HG03432 (cell line): Measurements from ENCODE around the gene RPL18.
"Not testable (repeated sequence)": the region's sequence is repeated elsewhere in the genome, so short reads cannot be mapped to it uniquely, and the experiment has no call there.

Experiments used
- ATAC-seq: cut with Tn5 transposase; IDR thresholded peaks from one replicate; pipeline ENCODE4 v1.9.1; 2021; ENCODE audit warnings: mild to moderate bottlenecking, moderate library complexity; ENCODE audit not compliant: unreplicated experiment

The RPL18 gene

DNA sequence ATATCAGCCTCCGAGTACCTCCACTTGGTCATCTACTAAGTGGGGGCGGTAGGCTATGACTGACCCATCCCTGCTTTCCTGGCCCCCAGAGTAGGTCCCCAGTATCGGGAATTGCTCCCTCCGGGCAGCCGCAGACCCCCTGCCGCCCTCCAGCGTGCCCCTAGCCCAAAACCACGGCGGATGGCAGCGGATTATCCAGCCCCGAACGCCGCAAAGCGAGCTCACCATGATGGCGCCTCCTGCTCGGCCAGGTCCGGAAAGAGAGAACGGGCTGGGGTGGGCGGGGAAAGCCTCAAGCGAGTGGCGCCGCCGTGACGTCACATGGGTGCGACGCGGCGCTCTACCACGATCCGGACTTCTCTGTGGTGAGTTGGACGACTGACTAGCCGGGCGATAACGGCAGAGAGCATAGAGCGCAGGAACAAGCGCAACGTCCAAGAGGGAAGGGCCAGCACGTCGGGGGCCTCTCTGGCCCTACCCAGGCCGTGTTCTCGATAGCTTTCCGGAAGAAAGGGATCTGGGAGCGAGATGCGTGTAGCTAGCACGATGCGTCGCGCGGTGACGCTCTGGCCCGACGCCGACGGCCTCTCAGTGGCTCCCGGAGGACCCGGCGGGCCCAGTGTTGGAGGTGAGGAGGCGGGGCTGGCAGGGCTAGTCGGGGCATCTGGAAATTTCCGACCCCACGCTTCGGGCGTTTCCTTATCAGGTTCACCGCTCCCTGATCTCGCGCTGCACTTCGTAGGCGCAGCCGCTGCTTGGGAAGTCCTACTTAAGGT, at the start of gene RPL18, which contains the start of gene SPHK2:
Gene RPL18, minus strand, starts transcription at position 263 of the 776 bp plus-strand sequence. Its CDS starts 35 bp downstream, at position 228.
Gene SPHK2, plus strand, starts transcription at position 591 of the 776 bp plus-strand sequence. CDS start 1,009 bp downstream, outside the sequence.
- peak; percentile 78 for ATAC-seq

DNA sequence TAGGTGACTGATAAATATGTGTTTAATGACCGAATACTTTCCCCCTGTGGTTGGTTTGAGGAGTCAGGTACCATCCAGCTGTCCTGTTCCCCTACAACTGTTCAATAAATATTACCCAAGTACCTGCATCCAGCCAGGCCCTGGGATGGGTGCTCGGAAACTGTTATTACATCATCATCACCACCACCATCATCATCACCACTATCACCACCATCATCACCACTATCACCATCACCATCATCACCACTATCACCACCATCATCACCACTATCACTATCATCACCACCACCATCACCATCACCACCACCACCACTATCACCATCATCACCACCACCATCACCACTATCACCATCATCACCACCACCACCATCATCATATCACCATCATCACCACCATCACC, 49.8 kb upstream of the RPL18 start:
- ATAC-seq: no peak

DNA sequence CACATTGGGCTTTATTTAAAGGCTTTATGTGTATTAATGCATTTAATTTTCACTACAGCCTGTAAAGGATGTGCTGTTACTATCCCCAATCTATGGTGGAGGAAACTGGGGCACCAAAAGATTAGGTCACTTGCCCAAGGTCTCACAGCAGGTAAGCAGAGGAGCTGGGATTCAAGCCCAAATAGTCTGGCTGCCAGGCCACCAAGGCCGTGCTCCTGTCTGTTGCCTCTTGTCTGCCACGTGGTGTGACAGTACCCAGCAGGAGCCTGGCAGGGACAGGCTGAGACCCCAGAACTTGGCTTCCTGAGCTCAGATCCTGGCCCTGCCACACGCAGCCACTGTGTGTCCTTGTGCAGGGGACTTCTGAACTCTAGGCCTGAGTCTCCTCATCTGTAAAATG, 49.4 kb upstream of the RPL18 start:
- no peak for ATAC-seq

DNA sequence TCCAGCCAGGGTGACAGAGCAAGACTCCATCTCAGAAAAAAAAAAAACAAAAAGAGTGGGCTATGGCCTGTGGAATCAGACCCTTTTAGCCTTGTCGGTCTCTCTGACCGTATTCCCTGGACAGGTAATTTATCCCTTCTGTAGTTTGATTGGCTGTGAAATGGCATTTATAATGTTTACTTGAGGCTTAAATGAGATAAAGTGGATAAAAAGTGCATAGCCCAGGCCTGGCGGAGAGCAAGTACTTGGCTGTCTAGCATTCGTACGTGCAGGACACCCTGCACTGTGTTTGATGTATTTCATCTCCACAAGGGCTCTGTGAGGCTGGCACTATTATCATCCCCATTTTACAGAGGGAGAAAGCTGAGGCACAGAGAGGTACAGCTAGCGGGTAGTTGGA, 46.8 kb upstream of the RPL18 start:
- no peak for ATAC-seq

DNA sequence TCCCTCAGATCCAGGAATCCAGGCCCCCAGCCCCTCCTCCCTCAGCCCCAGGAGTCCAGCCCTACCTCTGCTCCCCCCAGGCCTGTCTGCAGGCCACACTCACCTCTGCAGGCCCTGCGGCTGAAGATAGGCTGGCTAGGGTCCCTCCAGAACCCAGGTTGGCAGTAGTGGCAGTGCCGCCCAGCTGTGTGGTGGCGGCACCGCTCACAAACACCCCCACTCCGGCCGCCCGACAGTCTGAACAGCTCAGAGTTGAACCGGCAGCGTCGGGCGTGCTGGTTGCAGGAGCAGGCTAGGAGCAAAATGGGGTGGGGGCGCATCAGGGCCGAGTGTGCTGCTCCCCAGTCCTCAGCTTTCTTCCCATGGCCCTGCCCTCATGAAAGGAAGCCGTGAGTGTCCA, 45.5 kb upstream of the RPL18 start:
- ATAC-seq: no peak

DNA sequence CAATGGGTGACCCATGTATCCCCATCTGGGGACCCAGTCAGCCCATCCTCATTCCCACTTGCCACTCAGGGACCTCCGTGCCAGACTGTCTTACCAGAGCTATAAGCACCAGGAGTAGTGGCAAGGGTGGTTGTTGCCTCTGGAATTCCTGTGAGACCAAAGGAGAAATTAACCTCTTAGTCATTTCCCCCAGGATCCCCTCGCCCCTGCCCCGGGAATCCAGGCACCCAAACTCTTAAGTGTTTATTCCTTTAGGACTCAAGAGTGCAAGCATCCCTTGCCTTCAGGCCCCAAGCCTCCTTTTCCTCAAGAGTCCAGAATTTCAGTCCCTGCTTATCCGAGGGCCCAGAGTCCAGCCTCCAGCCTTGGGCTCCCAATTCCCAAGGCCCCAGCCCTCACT, 44.7 kb upstream of the RPL18 start:
- ATAC-seq: no peak

DNA sequence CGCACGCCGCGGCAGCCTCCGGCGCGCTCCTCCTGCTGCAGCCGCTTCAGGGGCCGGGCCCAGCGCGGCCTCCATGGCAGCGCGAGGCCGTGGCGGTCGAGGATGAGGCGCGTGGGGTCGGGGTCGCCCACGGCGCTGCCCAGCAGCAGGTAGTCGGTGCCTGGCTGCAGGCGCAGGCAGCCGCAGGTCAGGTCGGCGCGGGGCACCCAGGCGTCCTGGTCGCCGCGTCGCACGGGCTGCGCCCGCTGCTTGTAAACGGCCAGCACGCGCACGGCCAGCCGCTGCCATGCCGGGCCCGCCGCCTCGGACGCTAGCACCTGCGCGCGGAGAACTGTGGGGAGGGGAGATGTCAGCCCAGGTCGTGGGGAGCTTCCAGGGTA, 42.7 kb upstream of the RPL18 start:
- ATAC-seq: no peak

DNA sequence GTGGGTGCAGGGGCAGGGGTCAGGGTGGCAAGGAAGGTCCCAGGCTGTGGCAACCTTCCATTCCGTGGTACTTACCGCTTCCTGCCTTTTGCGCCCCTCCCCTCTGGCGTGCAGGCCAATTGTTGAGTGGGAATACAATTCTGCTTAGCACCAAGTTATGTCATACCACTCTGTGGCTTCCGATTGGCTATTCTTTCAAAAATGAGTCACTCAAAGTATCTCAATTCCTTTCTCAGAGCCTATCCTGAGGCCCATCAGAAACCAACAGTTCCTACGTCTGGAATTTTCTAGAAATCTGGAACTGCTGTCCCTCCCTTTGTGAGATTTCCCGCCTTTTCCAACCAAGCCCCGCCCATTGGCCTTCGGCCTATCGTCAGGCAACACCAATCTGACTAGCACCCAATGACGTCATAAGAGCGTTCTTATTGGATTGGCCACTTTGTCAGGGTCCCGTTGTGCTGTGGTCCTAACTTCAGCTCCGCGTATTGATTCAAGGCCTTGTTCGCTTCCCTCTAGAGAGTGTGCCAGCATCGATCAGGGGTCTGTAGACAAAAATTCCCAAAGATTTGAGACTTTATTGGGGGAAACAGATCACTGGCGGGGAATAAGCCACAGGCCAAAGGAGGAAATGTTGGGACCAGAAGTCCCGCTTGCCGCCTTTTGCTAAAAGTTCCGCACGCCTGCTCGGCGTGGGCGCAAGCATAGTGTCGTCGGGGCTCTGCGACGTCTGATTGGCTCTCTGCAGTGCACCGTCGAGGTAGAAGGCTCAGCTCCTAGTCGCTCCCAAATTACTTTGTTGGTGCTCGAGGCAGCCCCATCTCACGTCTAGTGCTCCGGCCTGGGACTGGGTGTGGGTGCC, 42.1 kb upstream of the RPL18 start:
- ATAC-seq: peak; percentile 71

DNA sequence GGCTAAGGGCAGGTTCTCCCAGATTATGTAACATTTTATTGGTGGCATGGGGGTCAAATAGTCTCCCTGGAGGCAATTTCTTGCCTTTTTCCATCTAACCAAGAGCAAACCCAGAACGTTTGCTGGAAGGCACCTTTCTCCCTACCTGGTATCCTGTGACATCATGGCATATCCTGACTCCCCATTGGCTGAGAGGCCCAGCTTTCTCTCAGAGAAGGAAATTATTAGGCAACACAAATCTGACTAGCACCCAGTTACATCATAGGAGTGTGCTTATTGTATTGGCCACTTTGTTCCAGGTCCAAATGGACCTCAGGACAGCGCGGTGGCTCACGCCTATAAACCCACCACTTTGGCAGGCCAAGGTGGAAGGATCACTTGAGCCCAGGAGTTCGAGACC, 40.8 kb upstream of the RPL18 start:
- no peak for ATAC-seq

DNA sequence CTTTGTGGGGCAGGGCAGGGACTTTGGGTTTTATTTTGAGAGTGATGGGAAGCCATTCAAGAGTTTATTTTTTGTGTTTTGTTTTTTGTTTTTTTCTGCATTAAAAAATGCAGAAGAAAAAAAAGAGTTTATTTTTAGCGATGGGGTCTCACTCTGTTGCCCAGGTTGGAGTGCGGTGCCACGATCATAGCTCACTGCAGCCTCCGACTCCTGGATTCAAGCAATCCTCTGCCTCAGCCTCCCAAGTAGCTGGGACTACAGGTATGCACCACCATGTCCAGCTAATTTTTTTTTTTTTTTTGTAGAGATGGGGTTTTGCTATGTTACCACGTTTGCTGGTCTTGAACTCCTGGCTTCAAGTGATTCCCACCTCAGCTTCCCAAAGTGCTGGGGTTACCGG, 39.5 kb upstream of the RPL18 start:
- ATAC-seq: no peak

DNA sequence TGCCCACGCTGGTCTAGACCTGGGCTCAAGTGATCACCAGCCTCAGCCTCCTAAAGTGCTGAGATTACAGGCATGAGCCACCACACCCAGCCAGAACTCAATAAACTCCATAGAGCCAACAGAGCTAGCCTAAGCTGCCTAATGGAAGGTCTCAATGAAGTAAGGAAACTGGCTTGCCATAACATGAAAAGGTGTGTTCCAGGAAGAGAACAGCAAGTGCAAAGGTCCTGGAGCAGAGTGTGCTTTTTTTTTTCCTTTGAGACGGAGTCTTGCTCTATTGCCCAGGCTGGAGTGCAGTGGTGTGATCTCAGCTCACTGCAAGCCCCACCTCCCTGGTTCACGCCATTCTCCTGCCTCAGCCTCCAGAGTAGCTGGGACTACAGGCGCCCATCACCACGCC, 38.9 kb upstream of the RPL18 start:
- ATAC-seq: not testable (repeated sequence)

DNA sequence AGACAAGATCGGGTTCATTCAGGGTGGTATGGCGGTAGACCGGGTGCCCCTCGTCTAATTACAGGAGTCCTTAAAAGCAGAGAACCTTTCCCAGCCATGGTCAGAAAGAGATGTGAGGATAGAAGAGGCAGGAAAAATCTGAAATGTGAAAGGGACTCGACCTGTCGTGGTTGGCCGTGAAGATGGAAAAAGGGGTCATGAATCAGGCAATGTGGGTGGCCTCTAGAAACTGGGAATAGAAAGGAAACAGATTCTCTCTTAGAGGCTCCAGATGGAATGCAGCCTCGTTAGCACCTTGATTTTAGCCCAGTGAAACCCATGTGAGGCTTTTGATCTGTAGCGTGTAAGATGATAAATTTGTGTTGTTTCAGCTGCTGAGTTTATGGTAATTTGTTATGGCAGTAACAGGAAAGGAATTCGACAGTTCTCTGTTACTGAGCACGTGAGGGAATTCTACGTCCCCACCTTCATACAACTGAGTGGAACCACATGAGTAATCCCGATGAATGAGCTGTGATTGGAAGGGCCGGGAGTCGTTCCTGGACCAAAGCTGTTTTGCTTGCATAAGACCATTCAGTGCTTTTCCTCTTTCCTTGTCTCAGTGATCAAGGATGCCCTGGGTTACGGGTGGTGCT, 38.0 kb upstream of the RPL18 start:
- ATAC-seq: no peak

DNA sequence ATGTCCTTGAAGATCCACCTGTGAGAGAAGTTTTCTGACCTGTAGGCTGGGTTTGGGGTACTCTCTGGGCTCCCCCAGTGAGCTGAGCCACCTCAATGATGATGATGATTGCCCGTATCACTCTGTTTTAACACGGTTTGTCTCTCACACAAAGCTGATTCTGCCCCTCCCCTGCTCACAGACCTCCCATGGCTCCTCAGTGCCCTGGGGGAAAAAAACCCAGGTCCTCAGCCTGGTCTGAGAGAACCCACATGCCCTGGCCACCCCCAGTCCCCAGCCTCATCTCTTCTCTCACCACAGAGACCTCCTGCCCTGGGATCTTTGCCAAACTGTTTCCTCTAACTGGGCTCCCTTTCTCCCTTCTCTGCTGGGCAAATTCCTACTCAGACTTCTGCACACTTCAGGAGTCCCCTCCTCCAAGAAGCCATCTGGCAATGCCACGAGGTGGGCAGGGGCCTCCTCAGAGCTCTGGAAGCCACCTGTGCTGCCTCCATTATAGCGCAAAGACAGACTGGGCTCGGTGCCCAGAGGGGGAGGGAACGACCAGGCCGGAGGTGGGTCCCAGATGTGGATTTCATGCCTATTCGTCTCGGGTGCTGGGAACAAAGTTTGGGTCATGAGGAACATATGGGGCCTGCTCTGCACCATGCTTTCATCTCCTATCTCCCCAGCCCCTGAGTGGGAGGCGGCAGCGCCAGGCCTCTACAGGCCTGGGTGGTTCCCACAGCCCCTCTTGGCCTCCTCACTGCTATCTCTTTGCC, 35.5 kb upstream of the RPL18 start:
- ATAC-seq: no peak

DNA sequence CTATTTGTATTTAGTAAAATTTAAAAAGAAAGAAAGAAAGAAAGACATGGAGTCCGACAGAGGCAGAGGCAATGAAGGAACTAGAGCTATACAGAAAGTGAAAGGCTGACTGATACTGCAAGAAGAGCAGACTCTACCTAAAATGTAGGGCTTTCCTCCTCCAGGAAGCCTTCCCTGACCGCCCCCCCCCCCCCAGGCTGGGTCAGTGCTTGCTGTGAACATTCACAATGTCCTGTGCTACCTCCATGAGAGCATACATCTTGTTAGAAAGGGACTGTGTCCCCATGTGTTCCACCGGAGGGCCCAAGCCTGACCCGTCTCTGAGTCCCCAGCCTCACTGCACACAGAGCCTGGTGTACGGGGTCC, 32.7 kb upstream of the RPL18 start:
- ATAC-seq: no peak

DNA sequence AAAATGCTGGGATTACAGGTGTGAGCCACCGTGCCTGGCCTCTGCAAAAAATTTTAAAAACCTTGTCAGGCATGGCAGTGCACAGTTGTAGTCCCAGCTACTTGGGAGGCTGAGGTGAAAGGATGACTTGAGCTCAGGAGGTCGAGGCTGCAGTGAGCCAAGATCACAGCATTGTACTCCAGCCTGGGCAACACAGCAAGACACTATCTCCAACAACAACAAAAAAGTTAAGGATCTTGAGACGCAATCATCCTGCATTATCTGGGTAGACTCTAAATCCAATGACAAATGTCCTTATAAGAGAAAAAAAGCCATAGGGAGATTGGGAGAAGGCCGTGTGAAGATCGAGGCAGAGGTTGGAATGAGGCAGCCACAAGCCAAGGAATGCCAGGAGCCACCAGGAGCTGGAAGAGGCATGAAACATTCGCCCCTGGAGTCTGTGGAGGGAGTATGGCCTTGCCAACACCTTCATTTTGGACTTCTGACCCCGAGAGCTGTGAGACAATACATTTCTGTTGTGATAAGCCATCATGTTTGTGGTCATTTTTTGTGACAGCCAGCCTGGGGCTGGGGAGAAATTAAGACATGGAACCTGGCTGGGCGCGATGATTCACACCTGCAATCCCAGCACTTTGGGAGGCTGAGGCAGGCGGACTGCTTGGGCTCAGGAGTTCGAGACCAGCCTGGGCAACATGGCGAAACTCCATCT, 32.1 kb upstream of the RPL18 start:
- no peak for ATAC-seq

DNA sequence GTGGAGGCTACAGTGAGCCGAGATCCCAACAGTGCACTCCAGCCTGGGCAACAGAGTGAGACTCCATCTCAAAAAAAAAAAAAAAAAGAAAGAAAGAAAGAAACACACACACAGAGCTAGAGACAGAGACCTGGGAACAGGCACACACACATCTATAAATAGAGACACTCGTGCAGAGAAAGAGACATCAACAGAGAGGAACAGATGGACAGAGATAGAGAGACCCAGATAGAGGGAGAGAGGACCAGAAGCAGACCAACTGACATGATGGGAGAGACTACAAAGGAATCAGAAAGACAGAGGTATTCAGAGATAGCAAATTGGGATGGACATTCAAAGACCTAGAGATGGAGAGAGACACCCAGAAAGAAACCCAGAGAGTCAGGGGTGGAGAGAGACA, 29.2 kb upstream of the RPL18 start:
- no peak for ATAC-seq

DNA sequence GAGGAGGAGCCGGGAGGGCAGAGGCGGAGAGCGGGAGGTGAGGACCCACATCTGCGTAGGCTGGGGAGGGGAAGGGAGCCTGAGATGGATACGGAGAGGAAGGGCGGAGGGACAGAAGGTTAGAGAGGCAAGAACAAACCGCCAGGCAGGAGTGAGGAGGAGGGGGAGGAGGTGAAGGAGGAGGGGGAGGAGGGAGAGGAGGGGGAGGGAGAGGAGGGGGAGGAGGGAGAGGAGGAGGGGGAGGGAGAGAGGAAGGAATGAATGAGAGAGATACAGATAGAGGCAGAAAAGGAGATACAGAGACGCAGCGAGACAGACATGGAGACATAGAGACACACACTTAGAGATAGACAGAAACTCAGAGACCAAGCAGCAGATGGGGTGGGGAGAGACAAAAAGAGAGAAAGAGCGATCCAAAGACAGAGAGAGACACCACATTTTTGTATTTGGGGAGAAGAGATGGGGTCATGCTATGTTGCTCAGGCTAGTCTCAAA, 27.8 kb upstream of the RPL18 start:
- ATAC-seq: no peak

DNA sequence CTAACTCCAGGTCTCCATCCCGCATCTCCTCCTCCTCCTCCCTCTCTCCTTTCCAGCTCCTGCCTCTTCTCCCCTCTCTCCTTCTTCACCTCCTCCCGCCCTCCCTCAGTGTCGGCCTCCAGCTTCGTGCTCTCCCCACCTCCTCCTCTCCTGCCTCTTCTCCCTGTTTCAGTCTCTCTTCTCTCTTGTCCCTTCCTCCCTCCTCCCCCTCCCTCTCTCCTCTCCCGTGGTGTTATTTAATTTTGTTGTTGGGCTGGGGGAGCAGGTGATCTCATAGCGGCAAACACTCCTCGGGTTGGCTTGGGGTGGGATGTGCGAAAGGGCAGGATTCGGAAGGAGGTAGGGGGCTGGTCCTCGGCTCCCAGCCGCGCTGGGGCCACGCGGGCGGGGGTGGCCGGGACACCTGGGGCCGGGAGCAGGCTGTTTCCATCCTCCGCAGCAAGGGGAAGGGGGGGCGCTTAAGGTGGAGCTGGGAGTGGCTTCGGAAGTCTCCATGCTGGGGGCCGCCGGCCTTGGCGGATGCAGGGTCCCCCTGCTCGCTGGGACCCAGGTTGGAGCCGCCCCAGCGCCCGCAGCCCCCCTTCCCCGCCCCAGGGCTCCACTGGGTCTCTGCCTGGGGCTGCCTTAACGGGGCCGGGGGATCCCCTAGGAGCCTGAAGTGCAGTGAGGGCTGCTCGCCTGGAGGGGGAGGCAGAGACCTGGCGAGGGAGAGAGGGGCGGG, 27.2 kb upstream of the RPL18 start, which contains the start of gene CA11:
Gene CA11, minus strand, starts transcription at position 187 of the 721 bp plus-strand sequence. CDS start 555 bp downstream, outside the sequence.
- ATAC-seq: peak; percentile 72

DNA sequence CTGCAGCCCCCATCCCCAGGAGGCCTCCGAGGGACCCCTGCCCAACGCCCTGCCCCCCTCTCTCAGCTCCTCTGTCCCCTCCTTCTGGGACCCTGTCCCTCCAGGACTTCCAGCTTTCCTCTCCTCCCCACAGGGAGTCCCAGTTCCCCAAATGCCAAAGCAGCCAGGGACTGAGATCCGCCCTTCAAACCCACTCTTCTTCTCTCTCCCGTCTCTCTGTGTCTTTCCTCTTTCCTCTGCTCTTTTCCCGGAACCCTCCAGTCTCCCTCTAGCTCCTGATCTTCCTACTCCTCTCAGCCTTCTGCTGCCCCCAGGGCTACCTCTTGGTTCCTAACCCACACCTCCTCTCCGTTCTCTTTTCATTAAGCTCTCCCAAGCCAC, 26.6 kb upstream of the RPL18 start:
- ATAC-seq: no peak
